ENCODE results near the gene NAA15.
"Not testable (repeated sequence)": the region's sequence is repeated elsewhere in the genome, so short reads cannot be mapped to it uniquely, and the experiment has no call there.

Gene NAA15

GRCh38 chr4:139416073-139416673 lies 114.9 kb downstream of the NAA15 start:
- CTCF ChIA-PET: interaction anchor here (0.8 to 1.4 kb wide), 9 partner anchors 10 to 235 kb away, joined by 3 to 5 read pairs (median 3); no protein-coding TSS in a partner anchor
- Mint-ChIP-seq H3K27me3 (no peaks in the 10 kb centered on the region), H3K4me1 (peaks cover 21% of the 10 kb centered on the region), H3K4me3 (no peak overlapping the region), H3K27ac (no peak overlapping the region), H3K9me3 (peaks cover 10% of the 10 kb centered on the region), H3K36me3 (peaks cover 18% of the 10 kb centered on the region)
- no peak for DNase-seq

DNA sequence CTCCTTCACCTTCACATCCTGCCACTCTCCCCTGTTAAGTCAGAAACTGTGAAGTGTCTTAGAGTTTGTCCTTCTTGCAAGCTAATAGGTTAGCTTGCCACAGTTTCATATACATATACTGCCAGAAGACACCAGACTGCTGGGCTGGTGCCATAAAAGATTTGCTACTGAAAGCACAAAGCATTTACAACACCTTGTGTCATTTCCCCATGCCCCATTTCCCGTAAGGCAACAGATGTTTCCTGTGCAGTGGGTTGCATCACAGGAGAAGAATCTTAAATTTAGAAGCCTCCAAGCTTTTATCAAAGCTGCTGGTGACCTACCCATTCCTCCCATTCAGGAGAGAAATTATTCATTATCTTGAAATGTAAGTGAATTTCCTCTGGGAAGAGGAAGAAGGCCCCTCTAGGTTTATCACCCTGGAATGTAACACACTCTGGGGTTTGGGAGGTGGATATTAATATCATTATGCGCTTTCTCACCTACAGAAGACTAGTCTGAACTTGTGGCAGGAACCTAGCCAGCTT lies 118.1 kb downstream of the NAA15 start:
- H3K4me1 Mint-ChIP-seq: peaks cover 21% of the 10 kb centered on the region
- DNase-seq: peak; percentile 33
- H3K36me3 Mint-ChIP-seq: peaks cover 13% of the 10 kb centered on the region
- H3K4me3 Mint-ChIP-seq: no peak overlapping the region
- CTCF ChIA-PET: interaction anchor here (0.7 to 1.7 kb wide), 2 partner anchors 34 to 389 kb away, joined by 3 to 6 read pairs; no protein-coding TSS in a partner anchor
- no peaks in the 10 kb centered on the region for H3K27me3 Mint-ChIP-seq
- H3K27ac Mint-ChIP-seq: no peak overlapping the region
- peaks cover 16% of the 10 kb centered on the region for H3K9me3 Mint-ChIP-seq

GRCh38 chr4:139420652-139421051 lies 119.3 kb downstream of the NAA15 start:
- Mint-ChIP-seq H3K27me3 (no peaks in the 10 kb centered on the region), H3K4me3 (no peak overlapping the region)
- CTCF ChIA-PET: no interaction called here

GRCh38 chr4:139436122-139436521 lies 134.8 kb downstream of the NAA15 start:
- no peak overlapping the region for H3K27ac Mint-ChIP-seq
- no peaks in the 10 kb centered on the region for H3K27me3 Mint-ChIP-seq
- H3K9me3 Mint-ChIP-seq: peaks cover 31% of the 10 kb centered on the region
- peaks cover 34% of the 10 kb centered on the region for H3K36me3 Mint-ChIP-seq
- DNase-seq: no peak
- CTCF ChIA-PET: no interaction called here
- no peak overlapping the region for H3K4me3 Mint-ChIP-seq
- H3K4me1 Mint-ChIP-seq: peaks cover 4% of the 10 kb centered on the region

More at GRCh38 chr4:139420652-139421051, 119.3 kb downstream of the NAA15 start:
- Mint-ChIP-seq H3K36me3 (peaks cover 9% of the 10 kb centered on the region), H3K9me3 (peaks cover 11% of the 10 kb centered on the region), H3K4me1 (peaks cover 21% of the 10 kb centered on the region), H3K27ac (no peak overlapping the region)
- no peak for DNase-seq

- H3K27me3 Mint-ChIP-seq: no peaks in the 10 kb centered on the region
- CTCF ChIA-PET: no interaction called here
- peaks cover 28% of the 10 kb centered on the region for H3K36me3 Mint-ChIP-seq
- no peak overlapping the region for H3K4me3 Mint-ChIP-seq
- DNase-seq: no peak
- peaks cover 4% of the 10 kb centered on the region for H3K4me1 Mint-ChIP-seq
- H3K27ac Mint-ChIP-seq: no peak overlapping the region
- peaks cover 28% of the 10 kb centered on the region for H3K9me3 Mint-ChIP-seq
Observed at GRCh38 chr4:139438141-139438540, 136.8 kb downstream of the NAA15 start.

DNA sequence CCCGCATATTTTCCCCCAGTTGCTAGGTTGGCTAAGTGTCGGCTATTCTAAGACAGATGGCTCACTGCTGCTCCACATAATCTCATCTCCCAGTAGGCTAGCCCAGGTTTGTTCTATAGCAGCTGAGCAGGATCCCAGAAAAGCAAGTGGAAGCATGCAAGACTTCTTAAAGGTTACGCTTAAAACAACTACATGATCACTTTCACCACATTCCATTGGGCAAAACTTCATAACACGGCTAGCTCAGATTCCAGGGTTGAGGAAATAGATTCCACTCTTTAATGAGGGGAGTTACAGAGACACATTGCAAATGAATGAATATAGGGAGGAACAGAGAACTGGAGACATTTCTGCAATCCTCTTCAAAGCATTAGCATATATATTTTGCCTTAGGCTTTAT lies 139.7 kb downstream of the NAA15 start:
- peaks cover 25% of the 10 kb centered on the region for H3K36me3 Mint-ChIP-seq
- no peaks in the 10 kb centered on the region for H3K4me1 Mint-ChIP-seq
- H3K27ac Mint-ChIP-seq: no peak overlapping the region
- CTCF ChIA-PET: no interaction called here
- DNase-seq: no peak
- no peaks in the 10 kb centered on the region for H3K27me3 Mint-ChIP-seq
- peaks cover 28% of the 10 kb centered on the region for H3K9me3 Mint-ChIP-seq
- H3K4me3 Mint-ChIP-seq: no peak overlapping the region

DNA sequence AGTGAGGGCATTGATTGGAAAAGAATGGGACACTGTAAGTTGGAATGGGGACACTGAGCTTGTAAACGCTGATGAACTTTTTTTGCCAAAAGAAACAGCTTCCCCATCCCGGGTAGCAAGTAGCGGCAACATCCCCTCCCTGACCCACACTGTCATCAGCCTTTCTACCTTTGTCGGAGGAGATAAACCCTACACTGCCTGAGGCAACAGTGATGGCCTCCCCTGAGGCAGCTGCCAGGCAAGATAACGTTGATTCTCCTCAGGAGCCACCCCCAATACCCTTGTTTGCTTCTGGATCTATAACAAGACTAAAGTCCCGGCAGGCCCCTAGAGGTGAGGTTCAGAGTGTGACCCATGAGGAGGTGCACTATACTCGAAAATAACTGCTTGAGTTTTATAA lies 142.4 kb downstream of the NAA15 start:
- Mint-ChIP-seq H3K27ac (no peak overlapping the region), H3K9me3 (peaks cover 16% of the 10 kb centered on the region), H3K36me3 (peaks cover 10% of the 10 kb centered on the region), H3K27me3 (no peaks in the 10 kb centered on the region), H3K4me3 (no peak overlapping the region), H3K4me1 (no peaks in the 10 kb centered on the region)
- DNase-seq: no peak
- CTCF ChIA-PET: no interaction called here

- CTCF ChIA-PET, H3K9me3 Mint-ChIP-seq, H3K27ac Mint-ChIP-seq, H3K4me1 Mint-ChIP-seq, H3K36me3 Mint-ChIP-seq, DNase-seq, H3K27me3 Mint-ChIP-seq, H3K4me3 Mint-ChIP-seq: not testable (repeated sequence)
Observed at GRCh38 chr4:139444881-139445280, 143.6 kb downstream of the NAA15 start.

GRCh38 chr4:139447078-139447477 lies 145.8 kb downstream of the NAA15 start:
- DNase-seq, H3K4me1 Mint-ChIP-seq, CTCF ChIA-PET, H3K9me3 Mint-ChIP-seq, H3K27ac Mint-ChIP-seq, H3K36me3 Mint-ChIP-seq, H3K27me3 Mint-ChIP-seq, H3K4me3 Mint-ChIP-seq: not testable (repeated sequence)

- CTCF ChIA-PET: interaction anchor here (0.6 to 1.6 kb wide), 2 partner anchors 36 to 75 kb away, joined by 3 to 4 read pairs; no protein-coding TSS in a partner anchor
- Mint-ChIP-seq H3K4me3 (no peak overlapping the region), H3K36me3 (peaks cover 4% of the 10 kb centered on the region), H3K27ac (no peak overlapping the region), H3K9me3 (no peaks in the 10 kb centered on the region), H3K27me3 (no peaks in the 10 kb centered on the region), H3K4me1 (peaks cover 34% of the 10 kb centered on the region)
- DNase-seq: no peak
Observed at GRCh38 chr4:139450586-139450985, 149.3 kb downstream of the NAA15 start.

- H3K9me3 Mint-ChIP-seq: no peaks in the 10 kb centered on the region
- DNase-seq: no peak
- peaks cover 8% of the 10 kb centered on the region for H3K36me3 Mint-ChIP-seq
- H3K4me3 Mint-ChIP-seq: peak overlapping the region; percentile 86
- H3K27me3 Mint-ChIP-seq: no peaks in the 10 kb centered on the region
- peaks cover 48% of the 10 kb centered on the region for H3K4me1 Mint-ChIP-seq
- CTCF ChIA-PET: interaction anchor here (1.6 kb wide), 1 partner anchor 37 kb away, joined by 4 read pairs; no protein-coding TSS in a partner anchor
- peak overlapping the region; percentile 99 for H3K27ac Mint-ChIP-seq
Observed at GRCh38 chr4:139451997-139452396, 150.7 kb downstream of the NAA15 start.

DNA sequence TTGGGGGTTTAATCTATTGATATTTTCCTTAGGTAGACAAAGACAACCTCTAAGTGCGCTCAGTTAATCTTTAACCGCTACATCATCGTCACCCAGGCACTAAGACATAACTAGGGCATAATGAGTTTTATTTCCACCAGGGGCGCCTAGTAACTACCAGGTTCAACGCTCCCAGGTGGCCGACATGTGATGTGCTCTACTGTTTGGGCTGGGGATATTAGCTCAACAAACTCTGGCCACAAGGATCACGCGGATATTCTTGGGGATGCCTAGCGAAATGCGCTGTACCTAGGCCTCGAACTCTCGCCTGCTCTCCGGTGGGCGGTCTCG lies 151.7 kb downstream of the NAA15 start:
- Mint-ChIP-seq H3K4me1 (peaks cover 56% of the 10 kb centered on the region), H3K4me3 (peak overlapping the region; percentile 86), H3K27me3 (no peaks in the 10 kb centered on the region), H3K9me3 (no peaks in the 10 kb centered on the region), H3K27ac (peak overlapping the region; percentile 99), H3K36me3 (peaks cover 8% of the 10 kb centered on the region)
- CTCF ChIA-PET: interaction anchor here (0.7 to 1.4 kb wide), 5 partner anchors 34 to 422 kb away, joined by 3 to 6 read pairs (median 4); no protein-coding TSS in a partner anchor
- peak; percentile 81 for DNase-seq

DNA sequence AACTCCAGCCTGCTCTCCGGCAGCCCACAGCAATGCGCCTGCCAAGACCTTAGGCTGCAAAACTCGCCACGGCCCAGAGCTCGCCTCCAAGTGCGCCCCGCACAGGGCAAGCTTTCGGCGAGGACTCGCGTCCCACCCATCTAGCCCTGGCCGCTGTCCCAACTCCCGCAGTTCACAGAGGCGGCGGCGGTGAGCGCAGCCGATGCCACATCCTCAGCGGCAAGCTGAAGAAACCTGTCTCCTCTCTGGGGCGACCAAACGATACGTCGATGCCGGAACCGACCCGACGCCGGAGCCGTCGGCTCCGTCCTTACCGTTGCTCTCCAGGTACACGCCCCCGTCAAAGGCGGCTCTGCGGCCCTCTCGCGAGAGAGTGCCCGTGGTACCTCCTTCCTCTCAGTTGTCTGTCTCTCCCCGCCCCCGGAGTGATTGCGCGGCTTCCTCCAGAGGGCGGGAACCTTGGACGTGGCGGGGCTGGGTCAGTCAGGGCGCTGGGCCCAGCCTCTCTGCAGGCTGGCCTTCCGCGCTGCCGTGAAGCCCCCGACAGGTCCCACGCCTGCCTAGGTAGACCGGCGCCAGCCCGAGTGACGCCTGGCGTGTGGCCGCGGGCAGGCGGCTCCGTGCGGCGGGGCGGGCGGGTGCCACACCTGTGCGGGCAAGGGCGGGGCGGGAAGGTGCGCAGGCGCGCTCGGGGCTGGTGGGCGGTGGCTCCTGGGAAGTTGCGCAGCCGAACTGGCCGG lies 152.2 kb downstream of the NAA15 start:
- Mint-ChIP-seq H3K36me3 (peaks cover 12% of the 10 kb centered on the region), H3K4me1 (peaks cover 61% of the 10 kb centered on the region), H3K4me3 (peak overlapping the region; percentile 86), H3K9me3 (no peaks in the 10 kb centered on the region), H3K27me3 (no peaks in the 10 kb centered on the region), H3K27ac (peak overlapping the region; percentile 99)
- CTCF ChIA-PET: interaction anchor here (0.7 to 1.4 kb wide), 5 partner anchors 34 to 423 kb away, joined by 3 to 6 read pairs (median 4); no protein-coding TSS in a partner anchor
- DNase-seq: peak; percentile 98

DNA sequence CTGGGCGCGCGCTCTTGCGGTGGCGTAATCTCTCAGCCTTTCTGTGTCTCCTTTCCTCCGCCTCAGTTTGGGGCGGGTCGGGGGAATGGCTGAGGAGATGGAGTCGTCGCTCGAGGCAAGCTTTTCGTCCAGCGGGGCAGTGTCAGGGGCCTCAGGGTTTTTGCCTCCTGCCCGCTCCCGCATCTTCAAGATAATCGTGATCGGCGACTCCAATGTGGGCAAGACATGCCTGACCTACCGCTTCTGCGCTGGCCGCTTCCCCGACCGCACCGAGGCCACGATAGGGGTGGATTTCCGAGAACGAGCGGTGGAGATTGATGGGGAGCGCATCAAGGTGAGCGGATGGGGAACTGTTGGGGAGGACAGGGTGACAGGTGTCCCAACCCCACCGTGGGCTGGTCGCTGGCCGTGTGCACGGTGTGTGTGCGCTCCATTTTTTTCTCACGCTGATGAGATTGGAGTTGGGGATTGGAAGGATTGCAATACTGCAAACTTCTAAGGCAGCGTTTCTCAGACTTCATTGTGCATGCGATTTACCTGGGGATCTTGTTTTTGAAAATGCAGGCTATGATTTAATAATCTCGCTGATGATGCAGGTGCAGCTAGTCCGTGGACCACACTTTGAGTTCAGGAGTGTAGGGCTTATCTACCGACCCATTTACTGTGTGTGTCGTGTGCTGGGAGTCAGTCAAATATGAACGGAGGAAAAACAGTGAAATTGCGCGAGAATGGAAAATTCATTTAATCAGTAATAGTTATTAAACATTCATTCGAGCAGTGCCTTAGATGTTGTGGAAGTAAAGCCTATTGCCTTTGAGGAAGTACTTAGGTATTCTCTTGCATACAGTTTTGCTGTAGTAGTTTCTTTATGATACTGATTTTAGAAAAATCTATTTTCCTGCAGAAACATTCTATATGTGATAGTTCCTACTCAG lies 153.1 kb downstream of the NAA15 start, which contains the start of gene RAB33B:
TSS of gene RAB33B (plus strand) at position 11 of the 935 bp plus-strand sequence. CDS start at position 86, 75 bp downstream.
- CTCF ChIA-PET: interaction anchor here (1.4 kb wide), 1 partner anchor 75 kb away, joined by 5 read pairs; no protein-coding TSS in a partner anchor
- Mint-ChIP-seq H3K4me1 (peaks cover 65% of the 10 kb centered on the region), H3K4me3 (peak within 1 kb of the TSS; percentile 86), H3K27ac (peak within 1 kb of the TSS; percentile 99), H3K36me3 (peaks cover 13% of the 10 kb centered on the region), H3K27me3 (no peaks in the 10 kb centered on the region), H3K9me3 (no peaks in the 10 kb centered on the region)
- no peak for DNase-seq

Data from activated naive CD4-positive, alpha-beta T cell treated with anti-CD3 and anti-CD28 coated beads, Interleukin-2, amount 10 ng/mL, durations not matched to agents 7 days and 5 days (primary cell).